ENCODE data around the gene SLC19A2. TPM values are rescaled to one million over a fixed set of nuclear protein-coding genes. Genes with fewer than 3 reads are reported as not detected.

The SLC19A2 gene
- total RNA-seq, 2 experiments from 2014 or later: 3.6 to 3.7 TPM

- intact Hi-C loops (cut with DNase I, micrococcal nuclease): no loop called here
- ChIA-PET POLR2A (interaction anchor here (0.7 kb wide), 1 partner anchor 1088 kb away, joined by 3 read pairs; no protein-coding TSS in a partner anchor), CTCF (no interaction called here)
These were observed 9.5 kb upstream of the SLC19A2 start for GRCh38 chr1:169495046-169495775.

GRCh38 chr1:169494343-169494742 is 8.6 kb upstream of the SLC19A2 start:
- no peaks in the 10 kb centered on the region for H3K36me3 Mint-ChIP-seq (ENCODE audit: low read depth)
- H3K27me3 Mint-ChIP-seq: peaks cover 11% of the 10 kb centered on the region
- intact Hi-C loops (cut with DNase I, micrococcal nuclease): no loop called here
- H3K9me3 ChIP-seq (ENCODE audit: control insufficient read depth in 1 of 2, insufficient read depth in 1 of 2, low read length in 2 of 2): no peaks in the 10 kb centered on the region
- no peaks in the 10 kb centered on the region for H3K4me1 ChIP-seq (ENCODE audit: insufficient read depth, low read length)
- H3K27me3 ChIP-seq (ENCODE audit: control insufficient read depth in 1 of 2, insufficient read depth in 2 of 2, low read length in 2 of 2): peaks cover 0 to 6% of the 10 kb centered on the region in 2 experiments
- H3K4me3 ChIP-seq (ENCODE audit: low read length): no peak overlapping the region
- no peaks in the 10 kb centered on the region for H3K36me3 ChIP-seq (ENCODE audit: insufficient read depth, low read length)
- DNase-seq: no peak
- no peaks in the 10 kb centered on the region for H3K9me3 Mint-ChIP-seq
- H3K4me3 Mint-ChIP-seq: no peak overlapping the region
- ATAC-seq (ENCODE audit: poor library complexity): no peak
- POLR2A ChIA-PET: no interaction called here
- no peak for TF ChIP-seq CTCF (IDR thresholded peaks at IDR 0.05)
- H3K27ac ChIP-seq (ENCODE audit: low read depth in 1 of 2, low read length in 2 of 2): no peak overlapping the region
- no peaks in the 10 kb centered on the region for H3K4me1 Mint-ChIP-seq (ENCODE audit: low read depth)
- CTCF ChIA-PET: no interaction called here
- H3K27ac Mint-ChIP-seq: no peak overlapping the region

More at GRCh38 chr1:169495046-169495775, 9.5 kb upstream of the SLC19A2 start:
- H3K36me3 ChIP-seq (ENCODE audit: insufficient read depth, low read length): no peaks in the 10 kb centered on the region
- Mint-ChIP-seq H3K27me3 (peaks cover 11% of the 10 kb centered on the region), H3K9me3 (no peaks in the 10 kb centered on the region), H3K27ac (no peak overlapping the region), H3K4me3 (no peak overlapping the region), H3K36me3 (ENCODE audit: low read depth) (no peaks in the 10 kb centered on the region), H3K4me1 (ENCODE audit: low read depth) (no peaks in the 10 kb centered on the region)
- no peaks in the 10 kb centered on the region for H3K9me3 ChIP-seq (ENCODE audit: control insufficient read depth in 1 of 2, insufficient read depth in 1 of 2, low read length in 2 of 2)
- H3K4me1 ChIP-seq (ENCODE audit: insufficient read depth, low read length): no peaks in the 10 kb centered on the region
- H3K27ac ChIP-seq (ENCODE audit: low read depth in 1 of 2, low read length in 2 of 2): no peak overlapping the region
- ATAC-seq (ENCODE audit: poor library complexity) (no peak), DNase-seq (peak in 2 of 14 experiments; percentile 16 to 34)
- H3K4me3 ChIP-seq (ENCODE audit: low read length): no peak overlapping the region
- H3K27me3 ChIP-seq (ENCODE audit: control insufficient read depth in 1 of 2, insufficient read depth in 2 of 2, low read length in 2 of 2): peaks cover 0 to 6% of the 10 kb centered on the region in 2 experiments
- no peak for TF ChIP-seq CTCF (IDR thresholded peaks at IDR 0.05)

- POLR2A ChIA-PET: no interaction called here
- Histone ChIP-seq H3K4me1 (ENCODE audit: insufficient read depth, low read length) (no peaks in the 10 kb centered on the region), H3K27ac (ENCODE audit: low read depth in 1 of 2, low read length in 2 of 2) (no peak overlapping the region), H3K9me3 (ENCODE audit: control insufficient read depth in 1 of 2, insufficient read depth in 1 of 2, low read length in 2 of 2) (no peaks in the 10 kb centered on the region), H3K4me3 (ENCODE audit: low read length) (no peak overlapping the region), H3K27me3 (ENCODE audit: control insufficient read depth in 1 of 2, insufficient read depth in 2 of 2, low read length in 2 of 2) (peaks cover 0 to 6% of the 10 kb centered on the region in 2 experiments), H3K36me3 (ENCODE audit: insufficient read depth, low read length) (no peaks in the 10 kb centered on the region)
- CTCF ChIA-PET: no interaction called here
- DNase-seq: no peak
- Mint-ChIP-seq H3K4me1 (ENCODE audit: low read depth) (no peaks in the 10 kb centered on the region), H3K9me3 (no peaks in the 10 kb centered on the region), H3K27ac (no peak overlapping the region), H3K27me3 (peaks cover 11% of the 10 kb centered on the region), H3K4me3 (no peak overlapping the region), H3K36me3 (ENCODE audit: low read depth) (no peaks in the 10 kb centered on the region)
- TF ChIP-seq CTCF (IDR thresholded peaks at IDR 0.05): no peak
- ATAC-seq (ENCODE audit: poor library complexity): no peak
- intact Hi-C loops (cut with DNase I, micrococcal nuclease): no loop called here
These were observed 7.5 kb upstream of the SLC19A2 start for GRCh38 chr1:169493251-169493650.
